Keratinocyte (primary cell): Measurements from ENCODE around the gene EGFR. TPM values are rescaled to one million over a fixed set of nuclear protein-coding genes. Genes with fewer than 3 reads are reported as not detected.

ENCODE experiments used
- DNase-seq: peaks from one replicate; pipeline ENCODE4 v3.0.0-alpha.2; 2011; ENCODE audit warnings: low read depth, missing footprints, low spot score
- FAIRE-seq: peaks from 2 replicates; lab custom pipeline; 2011; peaks lifted over from hg19 to GRCh38; lab: Jason Lieb, UNC
- H2AFZ ChIP-seq: 2 replicates; pipeline ENCODE4 v1.6.0; 2012; ENCODE audit warnings: low read length, control low read depth, inconsistent platforms; ENCODE audit not compliant: control insufficient read depth
- H3K27ac ChIP-seq: 2 replicates; pipeline ENCODE4 v1.5.1; 2011; ENCODE audit warnings: low read length; ENCODE audit not compliant: control insufficient read depth, insufficient read depth
- H3K27me3 ChIP-seq: 3 replicates; pipeline ENCODE4 v1.6.0; 2011; ENCODE audit warnings: low read length; ENCODE audit not compliant: control insufficient read depth, insufficient read depth; ENCODE audit errors: extremely low read depth
- H3K36me3 ChIP-seq, 2 experiments: 2 replicates in 1 of 2; 3 replicates in 1 of 2; pipeline ENCODE4 v1.5.1; 2011; ENCODE audit warnings: low read length in 2 of 2, mild to moderate bottlenecking in 1 of 2; ENCODE audit not compliant: control insufficient read depth in 2 of 2, insufficient read depth in 2 of 2; ENCODE audit errors: extremely low read depth in 1 of 2
- H3K4me1 ChIP-seq: 3 replicates; pipeline ENCODE4 v1.5.1; 2011; ENCODE audit warnings: low read length; ENCODE audit not compliant: control insufficient read depth, insufficient read depth; ENCODE audit errors: extremely low read depth
- H3K4me2 ChIP-seq: 3 replicates; pipeline ENCODE4 v1.6.0; 2011; ENCODE audit warnings: low read depth, low read length; ENCODE audit not compliant: control insufficient read depth, insufficient read depth; ENCODE audit errors: extremely low read depth
- H3K4me3 ChIP-seq, 3 experiments: fragments of 200-600 bp in 1 of 3; sonication (generic) in 1 of 3; 2 replicates in 2 of 3; 3 replicates in 1 of 3; pipeline ENCODE4 v1.5.1; 2011 to 2016; ENCODE audit warnings: low read length in 3 of 3, mild to moderate bottlenecking in 3 of 3, control low read depth in 2 of 3, inconsistent platforms in 1 of 3, low read depth in 1 of 3, mixed read lengths in 1 of 3, mixed run types in 1 of 3, moderate library complexity in 1 of 3; ENCODE audit not compliant: control insufficient read depth in 2 of 3, insufficient read depth in 2 of 3; ENCODE audit errors: extremely low read depth in 1 of 3
- H3K79me2 ChIP-seq: 2 replicates; pipeline ENCODE4 v1.6.0; 2012; ENCODE audit warnings: low read length; ENCODE audit not compliant: control insufficient read depth, insufficient read depth
- H3K9ac ChIP-seq: 3 replicates; pipeline ENCODE4 v1.6.0; 2011; ENCODE audit warnings: low read length; ENCODE audit not compliant: control insufficient read depth, insufficient read depth; ENCODE audit errors: extremely low read depth
- H3K9me1 ChIP-seq: 3 replicates; pipeline ENCODE4 v1.6.0; 2011; ENCODE audit warnings: low read length; ENCODE audit not compliant: control insufficient read depth, insufficient read depth; ENCODE audit errors: extremely low read depth
- H3K9me3 ChIP-seq: 2 replicates; pipeline ENCODE4 v1.5.1; 2012; ENCODE audit warnings: low read depth, low read length; ENCODE audit not compliant: control insufficient read depth
- H4K20me1 ChIP-seq: 3 replicates; pipeline ENCODE4 v1.6.0; 2011; ENCODE audit warnings: low read length; ENCODE audit not compliant: control insufficient read depth, insufficient read depth; ENCODE audit errors: extremely low read depth
- CTCF ChIP-seq, 3 experiments: IDR thresholded peaks in 1 of 3; conservative IDR thresholded peaks in 1 of 3; optimal IDR thresholded peaks in 1 of 3; 2 replicates in 2 of 3; 3 replicates in 1 of 3; pipeline versions ENCODE3 to v1.5.1; 2011; ENCODE audit warnings: low read length in 3 of 3, mild to moderate bottlenecking in 3 of 3, moderate library complexity in 2 of 3, control low read depth in 1 of 3, inconsistent platforms in 1 of 3; ENCODE audit not compliant: insufficient read depth in 2 of 3; ENCODE audit errors: extremely low read depth in 1 of 3
- EZH2 ChIP-seq: IDR thresholded peaks from one replicate; pipeline ENCODE4 v1.6.1; 2012; ENCODE audit warnings: inconsistent platforms, mild to moderate bottlenecking, low read length, moderate library complexity
- dilution Hi-C: fragments of 300-500 bp; cut with MboI; formaldehyde crosslinking; loops from one replicate; pipeline ENCODE4 v1.7.0; 2020; ENCODE audit warnings: low sequenced_read_pairs; ENCODE audit not compliant: extremely low pct_ligation_motif_present
- polyA plus RNA-seq, 5 experiments: library from polyadenylated mRNA; depleted of rRNA in 3 of 5; stranded (reverse) in 3 of 5; stranded (forward) in 1 of 5; unstranded in 1 of 5; fragments of >200 nt; gene quantifications; 1 replicate in 1 of 5; 2 replicates in 3 of 5; 3 replicates in 1 of 5; pipeline versions ENCODE4 v1.2.1 to v1.2.3, GENCODE V29; 2011 to 2012; ENCODE audit warnings: missing spikeins in 2 of 5, low read depth in 1 of 5, low replicate concordance in 1 of 5

The EGFR gene
- polyA plus RNA-seq, 1 donor (not counting 4 experiments of a cell fraction or from before 2014, with no cell fraction given), result 120 TPM

GRCh38 chr7:55072251-55072650, 53.4 kb downstream of the EGFR start:
- DNase-seq (no peak), FAIRE-seq (no peak)
- Histone ChIP-seq H4K20me1 (no peaks in the 10 kb centered on the region), H3K79me2 (peaks cover 96% of the 10 kb centered on the region), H3K4me2 (no peak overlapping the region), H3K9me1 (peaks cover 9% of the 10 kb centered on the region), H3K4me3 (no peak overlapping the region), H3K9me3 (no peaks in the 10 kb centered on the region), H3K4me1 (peaks cover 80% of the 10 kb centered on the region), H3K36me3 (peaks cover 11 to 57% of the 10 kb centered on the region in 2 experiments), H3K27ac (peak overlapping the region; percentile 98), H3K9ac (peak overlapping the region; percentile 82), H2AFZ (no peak overlapping the region), H3K27me3 (no peaks in the 10 kb centered on the region)
- TF ChIP-seq EZH2 (no peak), CTCF (optimal IDR thresholded peaks at IDR 0.05 in 1 of 3, IDR thresholded peaks at IDR 0.05 in 1 of 3, conservative IDR thresholded peaks at IDR 0.05 in 1 of 3; ENCODE audit: extremely low read depth in 1 of 3, insufficient read depth in 2 of 3, low read length in 3 of 3) (no peak)
- dilution Hi-C loops, result no loop called here

GRCh38 chr7:55073051-55073511, 54.3 kb downstream of the EGFR start:
- DNase-seq, result no peak
- dilution Hi-C loops, result no loop called here

More at GRCh38 chr7:55073051-55073511, 54.3 kb downstream of the EGFR start:
- Histone ChIP-seq H4K20me1 (no peaks in the 10 kb centered on the region), H3K27ac (peak overlapping the region; percentile 98), H3K4me3 (peak overlapping the region in 1 of 3 experiments; percentile 25), H3K4me1 (peaks cover 76% of the 10 kb centered on the region), H3K27me3 (no peaks in the 10 kb centered on the region), H3K9ac (peak overlapping the region; percentile 82), H3K9me3 (no peaks in the 10 kb centered on the region), H3K4me2 (peak overlapping the region; percentile 96), H3K9me1 (peaks cover 6% of the 10 kb centered on the region), H3K36me3 (peaks cover 14 to 58% of the 10 kb centered on the region in 2 experiments), H2AFZ (no peak overlapping the region), H3K79me2 (peaks cover 96% of the 10 kb centered on the region)
- no peak for FAIRE-seq
- TF ChIP-seq CTCF (optimal IDR thresholded peaks at IDR 0.05 in 1 of 3, IDR thresholded peaks at IDR 0.05 in 1 of 3, conservative IDR thresholded peaks at IDR 0.05 in 1 of 3; ENCODE audit: extremely low read depth in 1 of 3, insufficient read depth in 2 of 3, low read length in 3 of 3) (no peak), EZH2 (no peak)
